Large intestine (tissue), 3 donors: Measurements from ENCODE around the gene TNFRSF1A. TPM values are rescaled to one million over a fixed set of nuclear protein-coding genes. Genes with fewer than 3 reads are reported as not detected.

Experiments
- DNase-seq, 2 donors: peaks; one replicate each; pipeline versions ENCODE4 v3.0.0 to v3.0.0-alpha.2; 2013
- H3K27ac ChIP-seq: one replicate; pipeline ENCODE4 v1.5.1; 2013; ENCODE audit warnings: low read length
- H3K27me3 ChIP-seq: 2 replicates; pipeline ENCODE4 v1.6.1; 2013; ENCODE audit warnings: low read length; ENCODE audit not compliant: control insufficient read depth, insufficient read depth
- H3K36me3 ChIP-seq: 2 replicates; pipeline ENCODE4 v1.6.1; 2013; ENCODE audit warnings: low read length; ENCODE audit not compliant: control insufficient read depth, insufficient read depth
- H3K4me1 ChIP-seq: one replicate; pipeline ENCODE4 v1.6.1; 2013; ENCODE audit warnings: low read length; ENCODE audit not compliant: control insufficient read depth, insufficient read depth
- H3K4me3 ChIP-seq: one replicate; pipeline ENCODE4 v1.5.1; 2013; ENCODE audit warnings: low read length
- H3K9me3 ChIP-seq: one replicate; pipeline ENCODE4 v1.6.1; 2013; ENCODE audit warnings: mild to moderate bottlenecking, low read depth, low read length, moderate library complexity; ENCODE audit not compliant: control insufficient read depth
- WGBS: methylation state at CpG from one replicate; pipeline ENCODE4 v1.1.5; 2013; ENCODE audit warnings: low lambda C conversion rate; ENCODE audit not compliant: insufficient coverage; 5-methylcytosine and 5-hydroxymethylcytosine counted together
- polyA plus RNA-seq: library from polyadenylated mRNA; unstranded; fragments of 120-200 nt; gene quantifications from one replicate; pipeline ENCODE4 v1.2.1, GENCODE V29; 2013

Gene TNFRSF1A
- polyA plus RNA-seq, 1 donor = 122 TPM

DNA sequence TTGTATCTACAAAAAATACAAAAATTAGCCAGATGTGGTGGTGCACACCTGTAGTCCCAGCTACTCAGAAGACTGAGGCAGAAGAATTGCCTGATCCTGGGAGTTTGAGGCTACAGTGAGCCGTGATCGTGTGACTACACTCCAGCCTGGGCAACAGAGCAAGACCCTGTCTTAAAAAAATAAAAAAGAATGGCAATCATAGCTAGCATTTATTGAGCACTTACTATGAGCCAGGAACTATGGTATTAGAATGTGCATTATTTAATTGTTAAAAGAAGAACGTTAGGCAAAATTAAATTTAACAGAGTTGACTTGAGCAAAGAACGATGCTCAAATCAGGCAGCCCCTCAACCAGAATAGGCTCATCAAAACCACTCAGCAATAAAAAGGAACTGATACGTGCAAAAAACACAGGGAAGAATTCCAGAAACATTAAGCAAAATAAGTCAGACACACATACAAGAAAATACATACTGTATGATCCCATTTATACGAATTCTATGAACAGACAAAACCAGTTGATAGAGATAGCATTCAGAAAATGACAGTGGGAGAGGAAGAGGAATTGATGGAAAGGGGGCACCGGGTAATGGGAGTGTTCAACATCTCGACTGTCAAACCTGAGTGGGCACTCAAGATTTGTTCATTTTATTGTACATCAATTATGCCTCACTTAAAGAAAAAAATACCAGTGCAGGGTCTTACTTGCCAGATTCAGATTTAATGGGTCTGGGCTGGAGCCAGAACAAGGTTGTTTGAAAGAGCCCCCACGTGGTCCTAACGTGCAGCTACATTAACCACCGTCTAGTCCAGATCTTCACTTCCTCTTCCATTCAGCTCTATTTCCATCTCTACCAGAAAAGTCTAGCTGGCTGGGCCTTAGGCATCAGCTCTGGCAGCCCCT lies 25.4 kb upstream of the TNFRSF1A start:
- no peaks in the 10 kb centered on the region for H3K9me3 ChIP-seq

DNA sequence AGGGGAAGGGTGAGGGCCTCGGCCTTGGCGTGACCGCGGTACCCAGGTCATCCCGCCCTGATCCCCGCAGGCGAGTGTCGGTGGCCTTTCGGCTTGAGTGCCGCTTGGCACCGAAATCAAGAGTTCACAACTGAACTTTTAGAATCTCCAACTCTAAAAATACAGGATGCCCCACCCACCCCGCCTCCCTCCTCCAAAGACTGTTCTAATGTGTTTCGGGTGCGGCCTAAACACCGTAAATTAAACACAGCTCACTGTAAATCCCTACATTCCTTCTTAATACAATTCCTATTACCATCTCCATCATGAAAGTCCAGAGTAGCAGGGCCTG lies 22.1 kb upstream of the TNFRSF1A start:
- Histone ChIP-seq H3K4me1 (peaks cover 43% of the 10 kb centered on the region), H3K36me3 (no peaks in the 10 kb centered on the region), H3K9me3 (no peaks in the 10 kb centered on the region), H3K27ac (peak overlapping the region; percentile 97), H3K4me3 (peak overlapping the region; percentile 55), H3K27me3 (no peaks in the 10 kb centered on the region)
- DNase-seq = no peak
- no CpG with 5 or more reads among the region's 15 CpGs for WGBS

More for the DNA sequence above, 25.4 kb upstream of the TNFRSF1A start:
- Histone ChIP-seq H3K4me3 (no peak overlapping the region), H3K27me3 (no peaks in the 10 kb centered on the region), H3K27ac (no peak overlapping the region), H3K36me3 (no peaks in the 10 kb centered on the region), H3K4me1 (peaks cover 33% of the 10 kb centered on the region)
- no peak for DNase-seq
- WGBS = 75% methylated on average over 4 of the region's 11 CpGs

DNA sequence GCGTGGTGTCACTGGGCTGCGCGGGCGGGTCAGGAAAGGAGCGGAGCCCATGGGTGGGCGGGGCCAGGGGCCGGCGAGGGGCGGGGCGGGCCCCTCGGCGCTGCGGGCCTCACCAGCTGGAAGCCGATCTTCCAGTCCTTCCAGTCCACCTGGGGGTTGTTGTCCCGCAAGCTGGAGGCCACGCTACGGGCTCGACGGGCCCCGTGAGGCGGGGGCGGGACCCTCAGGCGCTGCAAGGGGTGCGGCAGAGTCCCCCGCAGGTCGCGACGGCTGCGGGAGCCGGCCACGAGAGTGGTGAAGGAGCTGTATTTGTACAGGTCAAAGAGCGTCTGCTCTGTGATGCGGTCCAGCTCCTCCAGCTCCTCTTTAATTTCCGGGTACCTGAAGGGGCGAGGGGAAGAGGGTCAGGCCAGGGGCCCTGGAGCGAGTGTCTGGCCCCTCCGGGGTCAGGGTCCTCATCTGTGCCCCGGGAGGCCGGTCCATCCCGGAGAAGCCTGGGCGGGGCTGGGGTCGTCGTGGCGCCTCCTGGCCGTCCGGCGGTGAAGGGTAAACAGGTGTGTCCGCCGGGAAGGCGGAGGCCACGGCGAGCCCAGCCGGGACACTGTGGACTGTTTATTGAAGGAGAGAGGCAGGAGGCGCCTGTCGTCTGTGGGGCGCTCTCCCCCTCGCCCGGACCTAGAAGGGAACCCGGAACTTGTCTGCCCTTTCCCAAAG lies 21.6 kb upstream of the TNFRSF1A start:
- Histone ChIP-seq H3K27ac (peak overlapping the region; percentile 97), H3K4me3 (peak overlapping the region; percentile 55), H3K27me3 (no peaks in the 10 kb centered on the region), H3K4me1 (peaks cover 43% of the 10 kb centered on the region), H3K36me3 (no peaks in the 10 kb centered on the region), H3K9me3 (no peaks in the 10 kb centered on the region)
- DNase-seq = peak; percentile 83 to 94
- no CpG with 5 or more reads among the region's 59 CpGs for WGBS

DNA sequence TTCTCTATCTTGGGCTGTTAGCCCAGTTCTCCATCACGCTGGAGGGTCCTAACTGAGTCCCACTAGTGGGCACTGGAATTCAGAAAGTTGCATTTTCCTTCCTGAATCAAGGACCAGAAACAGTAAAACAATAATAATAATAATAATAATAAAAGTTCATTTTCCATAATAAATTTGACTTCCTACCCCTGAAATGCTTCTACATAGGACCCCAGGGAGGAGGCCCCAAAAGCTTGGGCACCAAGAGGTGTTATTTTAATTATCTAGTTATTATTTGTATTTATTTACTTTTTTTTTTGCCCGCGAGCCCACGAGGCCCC lies 21.1 kb upstream of the TNFRSF1A start:
- Histone ChIP-seq H3K27ac (peak overlapping the region; percentile 97), H3K4me1 (peaks cover 43% of the 10 kb centered on the region), H3K9me3 (no peaks in the 10 kb centered on the region), H3K27me3 (no peaks in the 10 kb centered on the region), H3K36me3 (no peaks in the 10 kb centered on the region), H3K4me3 (peak overlapping the region; percentile 11)
- no CpG with 5 or more reads among the region's 4 CpGs for WGBS
- no peak for DNase-seq

DNA sequence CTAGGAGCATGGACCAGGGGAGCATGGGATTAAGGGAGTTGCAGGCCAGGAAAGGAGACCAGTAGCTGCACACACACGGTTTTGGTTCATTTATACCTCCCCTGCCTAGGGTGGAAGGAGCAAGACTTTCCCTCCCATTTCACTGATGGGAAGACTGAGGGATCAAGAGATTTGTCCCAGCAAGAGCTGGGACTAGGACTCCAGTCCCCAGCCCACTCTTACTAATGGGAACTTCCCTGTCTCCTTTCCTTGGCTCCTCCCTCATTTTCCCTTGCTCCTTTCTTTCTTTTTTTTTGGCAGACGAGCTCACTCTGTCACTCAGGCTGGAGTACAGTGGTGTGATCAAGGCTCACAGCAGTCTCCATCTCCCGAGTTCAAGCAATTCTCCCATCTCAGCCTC lies 20.5 kb upstream of the TNFRSF1A start:
- Histone ChIP-seq H3K4me3 (no peak overlapping the region), H3K4me1 (peaks cover 43% of the 10 kb centered on the region), H3K36me3 (no peaks in the 10 kb centered on the region), H3K27ac (peak overlapping the region; percentile 6), H3K27me3 (no peaks in the 10 kb centered on the region), H3K9me3 (no peaks in the 10 kb centered on the region)
- DNase-seq = no peak
- 86% methylated on average over 1 of the region's 3 CpGs for WGBS

DNA sequence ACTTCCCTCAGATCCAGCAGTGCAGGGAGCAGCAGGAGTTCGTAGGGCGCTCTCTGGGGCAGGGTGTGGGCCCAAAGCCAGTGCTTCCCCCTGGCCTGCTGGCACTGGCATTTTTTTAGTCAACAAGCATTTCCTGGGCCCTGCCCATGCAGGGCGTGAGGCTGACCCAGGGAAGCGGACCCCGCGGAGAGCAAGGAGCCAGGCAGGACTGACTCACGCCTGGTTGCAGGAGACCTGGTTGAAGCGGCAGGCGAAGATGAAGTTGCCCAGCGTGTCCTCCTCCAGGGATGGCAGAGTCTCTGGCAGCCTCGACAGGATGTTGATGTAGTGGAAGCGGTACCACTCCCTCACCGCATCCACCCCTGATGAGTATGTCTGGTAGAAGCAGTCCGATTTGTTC lies 20.0 kb upstream of the TNFRSF1A start:
- no CpG with 5 or more reads among the region's 14 CpGs for WGBS
- Histone ChIP-seq H3K27ac (peak overlapping the region; percentile 99), H3K27me3 (no peaks in the 10 kb centered on the region), H3K4me3 (no peak overlapping the region), H3K4me1 (peaks cover 43% of the 10 kb centered on the region), H3K36me3 (no peaks in the 10 kb centered on the region), H3K9me3 (no peaks in the 10 kb centered on the region)
- peak in 1 of 2 donors; percentile 53 for DNase-seq

DNA sequence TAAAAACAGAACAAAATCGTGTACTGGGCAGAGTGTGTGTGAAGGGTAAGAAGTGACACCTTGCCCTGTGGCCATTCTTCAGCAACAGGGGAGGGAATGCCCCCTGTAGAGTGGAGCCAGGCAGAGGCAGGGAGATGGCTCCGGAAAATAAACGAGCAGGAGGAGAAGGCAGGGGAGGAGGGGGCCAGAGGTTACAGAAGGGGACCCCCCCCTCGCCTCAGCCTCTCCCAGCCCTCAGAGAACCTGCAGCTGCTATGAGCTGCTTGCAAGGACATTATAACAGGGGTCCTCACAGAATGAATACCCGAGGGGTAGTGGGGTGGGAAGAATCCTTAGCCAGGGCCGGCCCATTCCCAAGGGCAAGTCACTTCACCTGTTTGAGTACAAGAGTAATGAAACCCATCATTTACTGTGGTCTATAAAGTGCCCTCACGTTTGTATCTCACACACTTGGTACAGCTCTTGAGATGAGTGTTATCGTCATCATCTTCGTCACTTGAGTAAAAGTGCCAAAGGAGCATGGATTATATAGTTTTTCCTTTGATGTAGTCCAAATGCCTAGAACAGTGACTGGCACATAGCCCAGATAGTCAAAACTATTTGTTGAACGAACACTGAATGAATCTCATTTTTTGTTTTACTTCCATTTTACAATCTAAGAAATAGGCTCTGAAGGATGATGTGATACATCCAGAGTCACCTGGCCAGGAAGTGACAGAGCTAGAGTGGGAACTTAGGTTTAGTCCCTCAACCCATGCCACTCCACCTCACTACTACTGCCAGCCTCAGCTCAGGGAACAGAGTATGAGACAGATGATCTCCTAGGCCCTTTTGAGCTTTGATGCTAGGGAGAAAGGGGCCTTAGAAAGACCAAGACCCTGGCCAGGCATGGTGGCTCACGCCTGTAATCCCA lies 19.0 kb upstream of the TNFRSF1A start:
- no peak overlapping the region for H3K4me3 ChIP-seq
- H3K27ac ChIP-seq = peak overlapping the region; percentile 99
- 100% methylated on average over 1 of the region's 11 CpGs for WGBS
- no peaks in the 10 kb centered on the region for H3K9me3 ChIP-seq
- H3K27me3 ChIP-seq = no peaks in the 10 kb centered on the region
- H3K36me3 ChIP-seq = no peaks in the 10 kb centered on the region
- peaks cover 45% of the 10 kb centered on the region for H3K4me1 ChIP-seq
- no peak for DNase-seq

DNA sequence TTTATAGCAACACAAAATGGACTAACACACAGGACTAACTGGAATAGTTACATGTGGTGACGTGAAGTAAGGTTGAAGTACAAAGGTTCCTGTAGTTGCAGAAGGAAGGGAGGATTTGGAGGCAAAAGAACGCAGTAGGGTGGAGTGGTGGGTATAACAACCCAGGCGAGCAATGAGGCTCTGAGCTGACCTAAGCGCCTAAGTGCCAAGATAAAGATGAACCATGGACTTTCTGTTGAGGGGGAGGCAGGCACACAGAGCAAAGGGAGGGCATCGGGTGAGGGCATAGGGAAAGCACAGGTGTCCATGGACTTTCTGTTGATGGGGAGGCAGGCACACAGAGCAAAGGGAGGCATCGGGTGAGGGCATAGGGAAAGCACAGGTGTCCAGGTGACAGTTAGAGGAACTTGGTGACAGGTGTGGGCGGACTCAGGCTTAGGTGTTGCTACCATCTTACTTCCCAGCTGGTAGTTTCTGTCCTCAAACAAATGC lies 18.2 kb upstream of the TNFRSF1A start:
- H3K4me1 ChIP-seq = peaks cover 51% of the 10 kb centered on the region
- DNase-seq = peak; percentile 93 to 98
- no peaks in the 10 kb centered on the region for H3K27me3 ChIP-seq

DNA sequence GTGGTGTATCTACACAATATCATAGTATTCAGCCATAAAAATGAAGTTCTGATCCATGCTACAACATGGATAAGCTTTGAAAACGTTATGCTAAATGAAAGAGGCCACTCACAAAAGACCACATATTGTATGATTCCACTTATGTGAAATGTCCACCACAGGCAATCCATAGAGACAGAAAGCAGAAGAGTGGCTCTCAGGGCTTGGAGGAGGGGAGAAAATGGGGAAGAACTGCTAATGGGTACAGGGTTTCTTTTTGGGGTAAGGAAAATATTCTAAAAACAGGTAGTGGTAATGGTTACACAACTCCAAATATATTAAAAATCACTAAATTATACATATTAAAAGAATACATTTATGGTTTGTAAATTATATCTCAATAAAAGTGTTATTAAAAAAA lies 17.0 kb upstream of the TNFRSF1A start:
- H3K27ac ChIP-seq = peak overlapping the region; percentile 99
- H3K9me3 ChIP-seq = no peaks in the 10 kb centered on the region
- WGBS = no CpG with 5 or more reads among the region's 1 CpG
- H3K36me3 ChIP-seq = no peaks in the 10 kb centered on the region
- H3K4me3 ChIP-seq = no peak overlapping the region
- DNase-seq = no peak
- no peaks in the 10 kb centered on the region for H3K27me3 ChIP-seq
- peaks cover 57% of the 10 kb centered on the region for H3K4me1 ChIP-seq

More for the DNA sequence above, 18.2 kb upstream of the TNFRSF1A start:
- Histone ChIP-seq H3K36me3 (no peaks in the 10 kb centered on the region), H3K27ac (peak overlapping the region; percentile 99), H3K4me3 (no peak overlapping the region), H3K9me3 (no peaks in the 10 kb centered on the region)
- WGBS = no CpG with 5 or more reads among the region's 7 CpGs

DNA sequence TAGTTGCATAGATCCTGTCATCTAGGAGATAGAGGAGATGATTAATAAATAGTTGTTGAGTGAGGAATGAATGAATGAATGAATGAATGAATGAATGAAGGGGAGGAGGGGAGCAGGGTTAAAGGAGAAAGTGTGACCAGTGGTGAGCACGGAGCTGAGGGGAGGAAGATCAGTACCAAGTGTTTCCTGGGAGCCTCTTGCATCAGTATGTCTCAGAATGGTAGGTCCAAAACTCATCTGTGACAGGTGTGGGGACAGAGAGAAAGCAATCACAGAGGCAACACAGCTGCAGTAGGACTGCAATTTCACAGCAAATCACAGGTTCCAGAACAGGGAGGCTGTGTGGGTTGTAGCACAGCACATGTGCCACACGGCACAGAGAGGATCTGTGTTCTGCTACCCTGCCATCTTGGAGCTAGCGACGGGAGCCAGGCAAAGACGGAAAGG lies 14.5 kb upstream of the TNFRSF1A start:
- H3K27ac ChIP-seq = no peak overlapping the region
- WGBS = 78% methylated on average over 3 of the region's 5 CpGs
- H3K4me1 ChIP-seq = peaks cover 38% of the 10 kb centered on the region

More for the DNA sequence above, 14.5 kb upstream of the TNFRSF1A start:
- Histone ChIP-seq H3K27me3 (no peaks in the 10 kb centered on the region), H3K4me3 (no peak overlapping the region), H3K9me3 (no peaks in the 10 kb centered on the region), H3K36me3 (no peaks in the 10 kb centered on the region)
- no peak for DNase-seq
